ENCODE measurements around the gene THADA.
"Not testable (repeated sequence)": the region's sequence is repeated elsewhere in the genome, so short reads cannot be mapped to it uniquely, and the experiment has no call there.

Gene THADA

DNA sequence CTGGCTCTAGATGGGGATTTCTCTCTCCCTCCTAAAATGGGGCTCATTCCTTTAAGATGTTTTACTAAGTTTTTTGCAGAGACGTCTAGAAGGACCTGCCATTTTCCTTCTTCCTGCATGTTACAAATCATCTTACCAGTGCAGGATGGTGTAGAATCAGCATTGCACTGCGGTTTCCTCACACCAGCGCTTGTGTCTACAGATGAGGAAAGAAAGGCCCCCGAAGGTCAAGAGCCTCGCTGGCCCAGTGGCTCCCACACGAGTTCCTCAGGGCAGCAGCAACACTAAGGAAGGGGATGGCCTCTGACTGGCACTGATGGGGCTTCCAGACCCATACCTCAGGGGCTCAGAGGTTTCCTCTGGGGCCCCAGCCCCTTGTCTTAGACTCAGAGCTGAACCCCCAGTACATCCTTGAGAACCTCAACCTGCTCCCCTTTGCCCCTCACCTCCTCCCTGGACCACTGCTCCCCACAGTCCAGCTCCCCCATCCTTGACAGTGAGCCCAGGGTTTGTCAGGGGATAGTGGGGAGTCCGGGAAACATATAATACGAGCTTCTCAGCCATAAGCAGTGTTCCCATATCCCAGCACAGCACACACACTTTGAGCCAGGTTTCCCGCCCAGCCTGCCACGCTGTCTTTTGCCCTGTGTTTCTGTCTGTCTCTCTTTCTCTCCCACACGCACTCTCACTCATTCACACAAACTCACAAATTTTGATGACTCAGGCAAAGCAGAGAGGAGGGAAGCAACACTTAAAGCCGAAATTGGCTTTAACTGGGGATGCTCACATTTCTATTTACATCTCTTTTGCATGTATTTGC, 398.9 kb downstream of the THADA start:
- Histone ChIP-seq H3K9ac (ENCODE audit: insufficient read length, low read depth) (no peak overlapping the region), H3K36me3 (ENCODE audit: insufficient read depth, insufficient read length, low read length) (no peaks in the 10 kb centered on the region), H3K9me3 (ENCODE audit: insufficient read depth, low read length) (no peaks in the 10 kb centered on the region), H3K4me3 (ENCODE audit: insufficient read length, low read depth) (no peak overlapping the region), H3K4me1 (ENCODE audit: insufficient read depth, insufficient read length) (peaks cover 9% of the 10 kb centered on the region), H3K27me3 (ENCODE audit: insufficient read depth, insufficient read length) (no peaks in the 10 kb centered on the region)
- TF ChIP-seq YY1 (IDR thresholded peaks at IDR 0.05; ENCODE audit: insufficient read depth, insufficient read length) (no peak), ZNF274 (IDR thresholded peaks at IDR 0.05; ENCODE audit: low read depth, low read length) (no peak), SUZ12 (IDR thresholded peaks at IDR 0.05; ENCODE audit: extremely low read depth, insufficient read depth, insufficient read length) (no peak)
- no peak for DNase-seq (ENCODE audit: low read depth, low spot score)

DNA sequence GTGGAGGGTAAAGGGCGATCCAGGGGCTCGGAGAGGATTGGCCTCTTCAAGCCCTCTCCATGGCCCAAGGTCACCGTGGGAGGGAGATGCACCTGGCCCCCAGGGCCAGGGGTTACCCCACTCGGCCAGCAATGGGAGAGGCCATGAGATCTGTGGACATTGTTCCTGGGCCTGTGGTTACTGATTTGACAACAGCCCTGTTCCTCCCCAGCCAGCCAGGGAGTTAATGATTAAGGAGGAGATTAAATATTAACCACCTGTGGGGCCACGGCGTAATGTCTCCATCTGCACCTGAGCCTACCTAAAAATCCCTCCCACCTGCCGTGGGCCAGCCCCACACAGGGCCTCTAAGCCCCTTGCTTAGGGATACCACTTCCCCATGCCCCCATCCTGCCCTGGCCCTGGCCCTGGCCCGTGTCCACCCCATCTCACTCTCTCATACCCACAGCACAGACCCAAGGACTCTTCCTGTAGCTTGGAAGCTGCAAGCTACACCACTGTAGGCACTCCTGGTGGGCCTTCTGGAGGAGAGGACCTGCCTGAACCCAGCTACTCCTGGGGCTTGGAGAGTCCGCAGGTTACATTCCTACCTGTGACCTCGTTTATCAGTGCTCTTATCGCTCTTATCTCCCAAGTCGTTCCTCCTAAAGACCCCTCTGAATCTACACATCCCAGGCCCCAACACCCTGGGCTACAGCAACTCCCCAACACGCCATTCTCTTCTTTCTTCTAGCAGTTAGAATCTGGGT, 401.5 kb downstream of the THADA start:
- no peak overlapping the region for H3K9ac ChIP-seq (ENCODE audit: insufficient read length, low read depth)
- no peaks in the 10 kb centered on the region for H3K9me3 ChIP-seq (ENCODE audit: insufficient read depth, low read length)
- H3K27me3 ChIP-seq (ENCODE audit: insufficient read depth, insufficient read length): no peaks in the 10 kb centered on the region
- TF ChIP-seq YY1 (IDR thresholded peaks at IDR 0.05; ENCODE audit: insufficient read depth, insufficient read length) (no peak), SUZ12 (IDR thresholded peaks at IDR 0.05; ENCODE audit: extremely low read depth, insufficient read depth, insufficient read length) (no peak), ZNF274 (IDR thresholded peaks at IDR 0.05; ENCODE audit: low read depth, low read length) (no peak)
- no peak overlapping the region for H3K4me3 ChIP-seq (ENCODE audit: insufficient read length, low read depth)
- no peak for DNase-seq (ENCODE audit: low read depth, low spot score)
- no peaks in the 10 kb centered on the region for H3K36me3 ChIP-seq (ENCODE audit: insufficient read depth, insufficient read length, low read length)
- H3K4me1 ChIP-seq (ENCODE audit: insufficient read depth, insufficient read length): peaks cover 12% of the 10 kb centered on the region

DNA sequence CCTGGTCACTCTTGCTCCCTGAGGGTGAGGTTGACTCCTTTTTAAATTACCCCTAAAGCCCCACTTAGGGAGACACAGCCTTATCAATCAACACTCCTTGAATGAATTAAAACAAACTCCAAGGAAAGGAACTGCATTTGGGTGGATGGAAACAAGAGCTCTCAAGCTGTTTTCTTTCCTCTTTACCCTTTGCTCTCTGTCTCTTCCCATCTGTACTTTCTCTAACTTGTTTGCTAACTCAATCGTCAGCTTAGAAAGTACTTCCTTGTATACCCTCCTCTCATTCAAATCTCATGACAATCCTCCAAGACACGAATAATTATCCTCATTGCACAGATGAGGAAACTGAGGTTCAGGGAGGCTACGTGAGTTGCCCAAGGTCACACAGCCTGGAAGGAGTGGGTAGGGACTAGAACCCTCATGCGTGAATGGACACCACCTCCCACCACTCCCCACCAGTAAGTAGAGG, 402.2 kb downstream of the THADA start:
- Histone ChIP-seq H3K27me3 (ENCODE audit: insufficient read depth, insufficient read length) (no peaks in the 10 kb centered on the region), H3K9ac (ENCODE audit: insufficient read length, low read depth) (no peak overlapping the region), H3K4me3 (ENCODE audit: insufficient read length, low read depth) (no peak overlapping the region)

DNA sequence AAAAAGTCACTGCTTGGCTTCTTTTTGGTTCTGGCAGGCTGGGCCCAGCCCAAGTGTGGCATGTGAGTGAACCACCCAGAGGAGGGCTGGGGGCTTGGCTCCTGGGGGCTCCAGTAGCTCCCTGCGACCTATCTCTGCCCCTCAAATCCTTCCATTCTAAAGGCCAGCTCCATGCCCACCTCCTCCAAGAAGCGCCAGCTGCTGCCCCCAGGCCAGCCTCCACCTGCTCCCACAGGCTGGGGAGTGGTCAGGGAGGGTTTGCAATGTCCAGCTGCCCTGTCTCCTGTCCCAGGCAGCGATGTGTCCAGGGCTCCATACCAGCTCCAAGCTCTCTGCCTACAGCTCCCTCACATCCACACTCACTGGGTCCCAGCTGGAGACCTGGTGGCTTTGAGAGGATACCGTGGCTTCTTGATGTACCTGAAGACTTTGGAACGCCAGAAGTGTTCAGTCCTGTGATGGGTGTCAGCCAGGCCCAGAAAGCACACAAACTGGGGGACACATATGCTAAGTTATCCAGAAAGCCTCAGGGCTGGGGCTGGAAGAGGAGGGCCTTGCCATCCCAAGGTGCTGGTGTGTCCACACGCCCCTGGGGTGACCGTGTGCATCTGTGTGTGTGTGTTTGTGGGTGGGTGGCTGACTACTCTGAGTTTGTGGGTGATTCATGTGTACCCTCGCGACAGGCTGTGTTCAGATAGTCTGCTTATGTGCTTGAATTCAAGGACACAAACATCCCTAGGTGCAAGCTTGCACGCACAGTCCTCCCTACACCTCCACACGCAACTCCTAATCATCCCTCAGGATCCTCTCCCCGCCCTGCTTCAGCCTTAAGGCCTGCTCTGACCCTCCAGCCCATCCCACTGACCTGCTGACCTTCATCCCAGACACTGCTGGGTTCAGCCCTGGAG, 402.8 kb downstream of the THADA start:
- no peaks in the 10 kb centered on the region for H3K36me3 ChIP-seq (ENCODE audit: insufficient read depth, insufficient read length, low read length)
- no peak for DNase-seq (ENCODE audit: low read depth, low spot score)
- TF ChIP-seq SUZ12 (IDR thresholded peaks at IDR 0.05; ENCODE audit: extremely low read depth, insufficient read depth, insufficient read length) (no peak), YY1 (IDR thresholded peaks at IDR 0.05; ENCODE audit: insufficient read depth, insufficient read length) (no peak), ZNF274 (IDR thresholded peaks at IDR 0.05; ENCODE audit: low read depth, low read length) (no peak)
- H3K4me3 ChIP-seq (ENCODE audit: insufficient read length, low read depth): no peak overlapping the region
- peaks cover 12% of the 10 kb centered on the region for H3K4me1 ChIP-seq (ENCODE audit: insufficient read depth, insufficient read length)
- no peaks in the 10 kb centered on the region for H3K9me3 ChIP-seq (ENCODE audit: insufficient read depth, low read length)
- H3K27me3 ChIP-seq (ENCODE audit: insufficient read depth, insufficient read length): no peaks in the 10 kb centered on the region
- H3K9ac ChIP-seq (ENCODE audit: insufficient read length, low read depth): peak overlapping the region; percentile 32

More for the DNA sequence above, 402.2 kb downstream of the THADA start:
- no peak for DNase-seq (ENCODE audit: low read depth, low spot score)
- no peak for TF ChIP-seq YY1 (IDR thresholded peaks at IDR 0.05; ENCODE audit: insufficient read depth, insufficient read length)
- no peak for TF ChIP-seq SUZ12 (IDR thresholded peaks at IDR 0.05; ENCODE audit: extremely low read depth, insufficient read depth, insufficient read length)
- TF ChIP-seq ZNF274 (IDR thresholded peaks at IDR 0.05; ENCODE audit: low read depth, low read length): no peak
- no peaks in the 10 kb centered on the region for H3K9me3 ChIP-seq (ENCODE audit: insufficient read depth, low read length)
- H3K36me3 ChIP-seq (ENCODE audit: insufficient read depth, insufficient read length, low read length): no peaks in the 10 kb centered on the region
- peaks cover 12% of the 10 kb centered on the region for H3K4me1 ChIP-seq (ENCODE audit: insufficient read depth, insufficient read length)

DNA sequence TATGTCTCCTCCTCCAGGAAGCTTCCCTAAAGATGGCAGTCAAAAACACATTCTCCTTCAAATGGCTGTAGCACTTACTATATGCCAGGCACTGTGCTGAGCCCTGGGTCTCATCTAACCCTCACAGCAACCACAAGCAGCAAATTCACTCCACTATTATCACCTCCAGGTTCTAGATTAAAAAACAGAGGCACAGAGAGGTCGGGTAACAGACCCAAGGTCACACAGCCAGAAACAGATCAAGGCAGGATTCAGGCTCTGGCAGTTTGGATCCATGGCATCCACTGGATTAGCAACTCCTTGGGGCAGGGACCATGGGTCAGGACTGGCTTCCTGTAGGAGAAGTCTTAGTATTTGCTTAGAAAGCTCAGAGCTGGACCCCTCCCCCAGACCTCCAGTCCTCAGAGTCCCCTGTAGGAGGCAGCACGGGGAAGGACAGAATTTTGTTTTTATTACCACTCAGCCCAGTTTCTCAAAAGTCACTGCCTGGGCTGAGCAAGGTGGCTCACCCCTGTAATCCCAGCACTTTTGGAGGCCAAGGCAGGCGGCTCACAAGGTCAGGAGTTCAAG, 403.8 kb downstream of the THADA start:
- DNase-seq (ENCODE audit: low read depth, low spot score): no peak
- Histone ChIP-seq H3K4me1 (ENCODE audit: insufficient read depth, insufficient read length) (peaks cover 17% of the 10 kb centered on the region), H3K9ac (ENCODE audit: insufficient read length, low read depth) (no peak overlapping the region), H3K9me3 (ENCODE audit: insufficient read depth, low read length) (no peaks in the 10 kb centered on the region), H3K4me3 (ENCODE audit: insufficient read length, low read depth) (no peak overlapping the region), H3K27me3 (ENCODE audit: insufficient read depth, insufficient read length) (no peaks in the 10 kb centered on the region), H3K36me3 (ENCODE audit: insufficient read depth, insufficient read length, low read length) (no peaks in the 10 kb centered on the region)
- TF ChIP-seq YY1 (IDR thresholded peaks at IDR 0.05; ENCODE audit: insufficient read depth, insufficient read length) (no peak), ZNF274 (IDR thresholded peaks at IDR 0.05; ENCODE audit: low read depth, low read length) (no peak), SUZ12 (IDR thresholded peaks at IDR 0.05; ENCODE audit: extremely low read depth, insufficient read depth, insufficient read length) (no peak)

DNA sequence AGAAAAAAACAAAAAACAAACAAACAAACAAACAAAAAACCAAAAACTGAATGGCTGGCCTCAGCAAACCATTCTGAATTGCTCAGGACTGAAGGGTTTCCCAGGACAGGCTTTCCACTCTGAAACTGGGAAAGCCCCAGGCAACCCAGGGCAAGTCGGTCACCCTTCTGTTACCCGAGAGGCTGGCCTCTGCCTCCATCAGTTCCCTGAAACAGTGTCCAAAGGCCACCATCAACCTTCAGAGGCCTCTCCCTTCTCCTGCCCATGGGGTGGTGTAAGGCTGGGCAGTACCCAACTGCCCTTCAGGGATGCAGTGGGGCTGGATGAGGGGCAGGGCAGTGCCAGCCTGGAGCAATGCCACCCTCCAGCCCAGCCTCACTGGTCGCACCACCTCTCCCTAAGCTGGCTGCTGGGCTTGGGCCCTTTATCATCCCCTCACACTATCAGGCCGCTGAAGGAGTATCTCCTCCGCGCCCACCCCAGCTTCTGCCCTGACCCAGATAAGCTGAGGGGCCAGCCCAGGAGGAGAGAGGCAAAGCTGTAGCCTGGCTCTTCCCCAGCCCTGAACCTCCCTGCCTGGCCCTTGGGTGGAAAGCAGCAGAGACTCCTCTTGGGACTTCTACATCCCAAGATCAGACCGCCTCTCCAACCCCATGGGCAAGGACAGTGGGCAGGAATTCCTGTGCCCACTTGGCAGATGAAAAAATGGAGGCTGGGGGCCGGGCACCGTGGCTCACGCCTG, 405.4 kb downstream of the THADA start:
- H3K9ac ChIP-seq (ENCODE audit: insufficient read length, low read depth): peak overlapping the region; percentile 50
- H3K27me3 ChIP-seq (ENCODE audit: insufficient read depth, insufficient read length): no peaks in the 10 kb centered on the region
- TF ChIP-seq SUZ12 (IDR thresholded peaks at IDR 0.05; ENCODE audit: extremely low read depth, insufficient read depth, insufficient read length) (no peak), ZNF274 (IDR thresholded peaks at IDR 0.05; ENCODE audit: low read depth, low read length) (no peak), YY1 (IDR thresholded peaks at IDR 0.05; ENCODE audit: insufficient read depth, insufficient read length) (no peak)
- no peaks in the 10 kb centered on the region for H3K36me3 ChIP-seq (ENCODE audit: insufficient read depth, insufficient read length, low read length)
- no peak for DNase-seq (ENCODE audit: low read depth, low spot score)
- H3K9me3 ChIP-seq (ENCODE audit: insufficient read depth, low read length): no peaks in the 10 kb centered on the region
- no peak overlapping the region for H3K4me3 ChIP-seq (ENCODE audit: insufficient read length, low read depth)
- peaks cover 18% of the 10 kb centered on the region for H3K4me1 ChIP-seq (ENCODE audit: insufficient read depth, insufficient read length)

DNA sequence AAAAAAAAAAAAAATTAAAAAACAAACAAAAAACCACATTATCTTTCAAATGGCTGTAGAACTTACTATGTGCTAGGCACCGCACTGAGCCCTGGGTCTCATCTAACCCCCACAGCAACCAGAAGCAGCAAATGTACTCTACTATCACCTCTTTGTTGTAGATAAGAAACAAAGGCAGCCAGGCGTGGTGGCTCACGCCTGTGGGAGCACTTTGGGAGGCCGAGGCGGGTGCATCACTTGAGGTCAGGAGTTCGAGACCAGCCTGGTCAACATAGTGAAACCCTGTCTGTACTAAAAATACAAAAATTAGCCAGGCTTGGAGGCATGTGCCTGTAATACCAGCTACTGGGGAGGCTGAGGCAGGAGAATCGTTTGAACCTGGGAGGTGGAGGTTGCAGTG, 406.0 kb downstream of the THADA start:
- H3K4me1 ChIP-seq (ENCODE audit: insufficient read depth, insufficient read length): peaks cover 17% of the 10 kb centered on the region

More for the DNA sequence above, 406.0 kb downstream of the THADA start:
- not testable (repeated sequence) for DNase-seq (ENCODE audit: low read depth, low spot score); H3K9me3 ChIP-seq (ENCODE audit: insufficient read depth, low read length); H3K4me3 ChIP-seq (ENCODE audit: insufficient read length, low read depth); H3K9ac ChIP-seq (ENCODE audit: insufficient read length, low read depth); H3K36me3 ChIP-seq (ENCODE audit: insufficient read depth, insufficient read length, low read length); H3K27me3 ChIP-seq (ENCODE audit: insufficient read depth, insufficient read length)

Data from NT2/D1 (cell line).